GM12878 (cell line): ENCODE results near the gene RIPOR1. TPM values are rescaled to one million over a fixed set of nuclear protein-coding genes. Genes with fewer than 3 reads are reported as not detected.

Source experiments
- ATAC-seq: fragments of 200-7000 bp; cut with Tn5 transposase; 3 replicates; pipeline ENCODE4 v1.9.1; 2020; ENCODE audit warnings: mild to moderate bottlenecking, moderate library complexity
- BruUV-seq: library from RNA; stranded (reverse); fragments of 400-500 nt; replicated peaks from 2 replicates; lab custom pipeline; 2021; lab: Mats Ljungman, UMichigan
- CTCF ChIA-PET: fragments of 300-600 bp; sonication (Branson Sonifier 250); formaldehyde crosslinking; extraction: SDS; loops from one replicate; lab custom pipeline; 2021; ENCODE audit warnings: inconsistent platforms; lab: Yijun Ruan, JAX
- POLR2A ChIA-PET: fragments of 350-600 bp; formaldehyde crosslinking; extraction: SDS; loops from one replicate; lab custom pipeline; 2021; ENCODE audit warnings: inconsistent platforms; lab: Charles Lee
- RAD21 ChIA-PET: fragments of 300-600 bp; sonication (Branson Sonifier 250); formaldehyde crosslinking; loops from one replicate; lab custom pipeline; 2023; ENCODE audit warnings: antibody characterized with exemption; ENCODE audit not compliant: unreplicated experiment; lab: Charles Lee
- SMC1A ChIA-PET: fragments of 300-600 bp; sonication (Branson Sonifier 250); formaldehyde crosslinking; loops from one replicate; lab custom pipeline; 2023; ENCODE audit not compliant: unreplicated experiment, uncharacterized antibody; lab: Charles Lee
- DNase-seq: peaks from one replicate; pipeline ENCODE4 v3.0.0-alpha.2; 2011; ENCODE audit warnings: low read depth, low spot score
- FAIRE-seq: peaks from 3 replicates; lab custom pipeline; 2011; peaks lifted over from hg19 to GRCh38; lab: Jason Lieb, UNC
- H2AFZ ChIP-seq: 2 replicates; pipeline ENCODE4 v1.6.0; 2011; ENCODE audit warnings: low read depth, low read length, control low read depth; ENCODE audit not compliant: control insufficient read depth
- H3K27ac ChIP-seq: 2 replicates; pipeline ENCODE4 v1.5.1; 2011; ENCODE audit warnings: control low read depth; ENCODE audit not compliant: control insufficient read depth, insufficient read depth
- H3K27me3 ChIP-seq, 2 experiments: replicated peaks in 1 of 2; 2 replicates each; pipeline versions ENCODE4 v1.6.0 to v1.6.1; 2011; ENCODE audit warnings: low read length in 1 of 2; ENCODE audit not compliant: control insufficient read depth in 2 of 2, insufficient read depth in 2 of 2
- H3K36me3 ChIP-seq, 2 experiments: 2 replicates each; pipeline ENCODE4 v1.5.1; 2011; ENCODE audit warnings: low read length in 1 of 2; ENCODE audit not compliant: control insufficient read depth in 2 of 2, insufficient read depth in 2 of 2
- H3K4me1 ChIP-seq: 2 replicates; pipeline ENCODE4 v1.6.1; 2011; ENCODE audit warnings: mild to moderate bottlenecking, low read length, moderate library complexity, mixed read lengths; ENCODE audit not compliant: control insufficient read depth, insufficient read depth
- H3K4me2 ChIP-seq: 2 replicates; pipeline ENCODE4 v1.6.0; 2011; ENCODE audit warnings: control low read depth; ENCODE audit not compliant: control insufficient read depth, insufficient read depth
- H3K4me3 ChIP-seq: fragments of 200-600 bp; sonication (generic); 2 replicates; pipeline ENCODE4 v1.5.1; 2016
- H3K79me2 ChIP-seq: 2 replicates; pipeline ENCODE4 v1.6.0; 2011; ENCODE audit warnings: low read length; ENCODE audit not compliant: control insufficient read depth, insufficient read depth
- H3K9ac ChIP-seq: 2 replicates; pipeline ENCODE4 v1.8.0; 2011; ENCODE audit warnings: low read length, control low read depth, mixed read lengths; ENCODE audit not compliant: control insufficient read depth, insufficient read depth
- H3K9me3 ChIP-seq: replicated peaks from 3 replicates; pipeline ENCODE4 v1.5.1; 2011; ENCODE audit warnings: mild to moderate bottlenecking, low read length; ENCODE audit not compliant: control insufficient read depth, insufficient read depth
- H4K20me1 ChIP-seq: 2 replicates; pipeline ENCODE4 v1.6.0; 2011; ENCODE audit not compliant: control insufficient read depth, insufficient read depth
- ATF7 ChIP-seq: fragments of 450-650 bp; IDR thresholded peaks from 2 replicates; pipeline ENCODE4 v1.6.1; 2016; ENCODE audit warnings: low read depth, mild to moderate bottlenecking
- CEBPB ChIP-seq, 2 experiments: fragments of 150-350 bp in 1 of 2; IDR thresholded peaks; 2 replicates each; pipeline ENCODE4 v1.6.1; 2012 to 2014; ENCODE audit warnings: low read depth in 2 of 2, low read length in 2 of 2, borderline replicate concordance in 1 of 2, inconsistent platforms in 1 of 2
- HDAC2 ChIP-seq: fragments of 200-600 bp; sonication (generic); IDR thresholded peaks from 2 replicates; pipeline ENCODE4 v1.6.1; 2017
- KAT2A ChIP-seq: conservative IDR thresholded peaks from 2 replicates; pipeline ENCODE4 v1.6.1; 2011; ENCODE audit warnings: low read depth, low read length; ENCODE audit not compliant: control insufficient read depth
- LARP7 ChIP-seq: fragments of 450-650 bp; IDR thresholded peaks from 2 replicates; pipeline ENCODE4 v1.6.1; 2017; ENCODE audit warnings: mild to moderate bottlenecking
- MEF2A ChIP-seq: IDR thresholded peaks from 2 replicates; pipeline ENCODE4 v1.6.1; 2011; ENCODE audit warnings: low read depth, mild to moderate bottlenecking, low read length, moderate library complexity; ENCODE audit not compliant: insufficient read depth
- PML ChIP-seq: IDR thresholded peaks from 2 replicates; pipeline ENCODE4 v1.6.1; 2012; ENCODE audit warnings: low read length, inconsistent platforms
- POLR2AphosphoS2 ChIP-seq: IDR thresholded peaks from 2 replicates; pipeline ENCODE4 v1.6.1; 2011; ENCODE audit warnings: low read depth, mild to moderate bottlenecking, low read length, improper control_type of control experiment, moderate library complexity
- SMAD1 ChIP-seq: fragments of 450-650 bp; IDR thresholded peaks from 2 replicates; pipeline ENCODE4 v1.6.1; 2018; ENCODE audit warnings: mild to moderate bottlenecking, low read depth; ENCODE audit not compliant: partially characterized antibody
- SRF ChIP-seq, 2 experiments: IDR thresholded peaks; 2 replicates each; pipeline ENCODE4 v1.6.1; 2011; ENCODE audit warnings: low read depth in 2 of 2, low read length in 2 of 2, mild to moderate bottlenecking in 1 of 2, moderate library complexity in 1 of 2
- WRNIP1 ChIP-seq: IDR thresholded peaks from 2 replicates; pipeline ENCODE4 v1.6.1; 2011; ENCODE audit warnings: low read depth, low read length, improper control_type of control experiment, borderline replicate concordance
- ZNF207 ChIP-seq: fragments of 450-650 bp; IDR thresholded peaks from 2 replicates; pipeline ENCODE4 v1.6.1; 2014; ENCODE audit warnings: antibody characterized with exemption, mild to moderate bottlenecking, borderline replicate concordance
- WGBS: methylation state at CpG from one replicate; pipeline ENCODE4 v1.1.6; 2016; ENCODE audit warnings: low lambda C conversion rate; ENCODE audit not compliant: insufficient replicate concordance, insufficient coverage; ENCODE audit errors: missing lambda C conversion rate; 5-methylcytosine and 5-hydroxymethylcytosine counted together
- in situ Hi-C: fragments of 300-500 bp; cut with MboI; formaldehyde crosslinking; loops from 9 replicates; pipeline ENCODE4 v1.14.3; 2018; ENCODE audit warnings: mixed read lengths
- intact Hi-C: fragments of 100-400 bp; cut with micrococcal nuclease; formaldehyde crosslinking; loops from one replicate; pipeline ENCODE4 v1.14.2; 2022; ENCODE audit not compliant: unreplicated experiment
- polyA plus RNA-seq, 11 experiments: library from polyadenylated mRNA; depleted of rRNA in 4 of 11; unstranded in 6 of 11; stranded (reverse) in 5 of 11; fragments of >200 nt; fragmentation: Nextera tagmentation in 4 of 11; fragmentation: Illumina TruSeq in 1 of 11; extraction: Ambion mirVana in 4 of 11; extraction: Trizol in 1 of 11; gene quantifications; 1 replicate in 1 of 11; 2 replicates in 10 of 11; pipeline versions ENCODE4 v1.2.1 to v1.2.3, GENCODE V29; 2011 to 2016; ENCODE audit warnings: inconsistent platforms in 2 of 11, missing spikeins in 2 of 11, low read depth in 1 of 11
- total RNA-seq, 4 experiments: library from RNA; depleted of rRNA in 3 of 4; stranded (reverse); fragments of >200 nt in 3 of 4; fragmentation: Illumina TruSeq in 1 of 4; extraction: Trizol in 1 of 4; gene quantifications; 2 replicates each; pipeline versions ENCODE4 v1.2.1 to v1.2.3, GENCODE V29; 2013 to 2021
- TF ChIP-seq, protein P1 (sequence below): IDR thresholded peaks from 2 replicates; pipeline ENCODE4 v1.6.1; 2012; ENCODE audit warnings: low read length, inconsistent platforms

The RIPOR1 gene
- total and polyA plus RNA-seq, 10 of the 15 experiments (the other 5 are each of a cell fraction or from before 2014, with no cell fraction given), result 0.13 to 28.5 (median 7.0) TPM

DNA sequence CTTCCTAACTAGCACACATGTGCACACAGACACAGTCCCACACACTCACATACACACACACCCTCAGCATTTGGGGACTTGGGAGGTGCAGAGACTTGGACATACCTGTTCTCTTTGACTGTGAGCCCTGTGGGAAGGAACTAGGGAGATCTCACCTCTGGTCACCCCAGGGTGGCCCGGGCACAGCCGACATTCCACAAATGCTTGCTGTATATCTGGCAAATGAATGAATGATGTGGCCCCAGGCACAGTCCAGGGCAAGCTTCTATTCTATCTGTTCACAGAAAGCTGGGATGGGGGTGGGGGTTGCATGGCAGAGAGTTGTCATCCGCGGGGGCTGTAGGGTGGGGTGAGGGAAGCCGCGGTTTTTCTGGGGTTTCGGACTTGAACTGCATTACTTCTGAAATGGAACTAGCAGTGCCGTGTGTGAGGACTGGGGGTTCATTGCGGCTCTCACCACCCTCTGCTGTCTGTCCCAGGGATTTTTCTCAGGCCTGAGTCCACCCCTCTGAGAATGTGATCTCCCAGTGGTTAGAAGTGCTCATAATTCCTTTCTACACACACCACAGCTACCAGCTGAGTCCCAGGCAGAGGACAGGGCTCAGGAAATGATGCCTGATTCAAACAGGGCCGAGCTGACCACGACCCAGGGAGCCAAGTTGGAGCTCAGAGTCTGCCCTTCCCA, 3.3 kb upstream of the RIPOR1 start (continued):
- TF ChIP-seq ZNF207, result no peak
- no peak for TF ChIP-seq POLR2AphosphoS2
- no peak for TF ChIP-seq SMAD1
- no peak for TF ChIP-seq SRF (IDR thresholded peaks at IDR 0.05; ENCODE audit: low read depth in 2 of 2, low read length in 2 of 2)
- TF ChIP-seq CEBPB (IDR thresholded peaks at IDR 0.05; ENCODE audit: borderline replicate concordance in 1 of 2, low read depth in 2 of 2, low read length in 2 of 2), result no peak
- no peak for TF ChIP-seq PML

DNA sequence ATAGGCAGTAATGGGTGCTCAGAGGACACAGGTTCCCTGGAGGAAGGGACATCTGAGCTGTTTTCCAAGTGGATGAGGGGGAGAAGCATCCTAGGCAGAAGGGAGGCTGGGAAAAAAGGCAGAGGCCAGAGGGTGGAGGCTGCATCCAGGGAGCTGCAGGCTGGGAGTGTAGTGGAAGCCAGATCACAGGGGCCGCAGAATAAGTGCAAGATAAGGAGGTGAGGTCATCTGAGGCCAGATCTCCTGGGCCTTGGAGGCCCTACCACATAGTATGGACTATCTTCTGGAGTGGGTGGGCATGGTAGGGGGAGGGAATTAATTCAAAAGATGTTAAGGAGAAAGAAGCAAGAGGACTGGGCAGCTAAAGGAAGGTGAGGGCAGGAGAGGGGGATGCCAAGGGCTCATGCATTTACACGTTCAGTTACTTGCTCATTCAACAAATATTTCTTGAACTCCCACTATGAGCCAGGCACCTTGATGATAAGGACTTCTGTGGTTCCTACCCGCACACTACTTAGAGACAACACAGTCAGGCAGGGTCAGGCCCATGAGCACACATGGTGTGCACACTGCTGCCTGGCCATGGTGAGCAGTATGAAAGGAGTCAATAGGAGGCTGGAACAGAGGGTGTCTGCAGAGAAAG, 2.4 kb upstream of the RIPOR1 start:
- RAD21 ChIA-PET, result interaction anchor here (0.6 to 1.5 kb wide), 3 partner anchors 10 to 141 kb away, joined by 3 to 4 read pairs (median 3); no protein-coding TSS in a partner anchor
- intact Hi-C loops, result loop anchor here (10.0 kb wide), 1 partner anchor 399 kb away; no protein-coding TSS in a partner anchor
- Histone ChIP-seq H3K4me3 (no peak overlapping the region), H3K79me2 (no peaks in the 10 kb centered on the region; the same call in 1 of the 2 replicates), H3K9ac (no peak overlapping the region), H3K36me3 (no peaks in the 10 kb centered on the region), H4K20me1 (no peaks in the 10 kb centered on the region), H3K9me3 (no peaks in the 10 kb centered on the region), H3K27ac (no peak overlapping the region), H2AFZ (no peak overlapping the region), H3K27me3 (no peaks in the 10 kb centered on the region), H3K4me2 (no peak overlapping the region), H3K4me1 (peaks cover 23% of the 10 kb centered on the region)
- FAIRE-seq, result no peak
- POLR2A ChIA-PET, result interaction anchor here (0.5 kb wide), 1 partner anchor 8 kb away, joined by 4 read pairs; no protein-coding TSS in a partner anchor
- TF ChIP-seq WRNIP1 (no peak), HDAC2 (no peak), LARP7 (no peak), MEF2A (no peak), ATF7 (no peak), KAT2A (no peak)
- TF ChIP-seq, protein P1, sequence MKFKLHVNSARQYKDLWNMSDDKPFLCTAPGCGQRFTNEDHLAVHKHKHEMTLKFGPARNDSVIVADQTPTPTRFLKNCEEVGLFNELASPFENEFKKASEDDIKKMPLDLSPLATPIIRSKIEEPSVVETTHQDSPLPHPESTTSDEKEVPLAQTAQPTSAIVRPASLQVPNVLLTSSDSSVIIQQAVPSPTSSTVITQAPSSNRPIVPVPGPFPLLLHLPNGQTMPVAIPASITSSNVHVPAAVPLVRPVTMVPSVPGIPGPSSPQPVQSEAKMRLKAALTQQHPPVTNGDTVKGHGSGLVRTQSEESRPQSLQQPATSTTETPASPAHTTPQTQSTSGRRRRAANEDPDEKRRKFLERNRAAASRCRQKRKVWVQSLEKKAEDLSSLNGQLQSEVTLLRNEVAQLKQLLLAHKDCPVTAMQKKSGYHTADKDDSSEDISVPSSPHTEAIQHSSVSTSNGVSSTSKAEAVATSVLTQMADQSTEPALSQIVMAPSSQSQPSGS, result no peak
- BruUV-seq, result no TSS peak
- no peak for ATAC-seq
- SMC1A ChIA-PET, result interaction anchor here (0.7 to 2.1 kb wide), 3 partner anchors 11 to 193 kb away, joined by 3 to 4 read pairs (median 3); partner anchors contain the start of gene GFOD2
- WGBS, result 42% methylated on average over 3 of the region's 3 CpGs
- CTCF ChIA-PET, result interaction anchor here (1.0 to 2.2 kb wide), 4 partner anchors 21 to 141 kb away, joined by 3 to 10 read pairs (median 4); partner anchors contain the start of genes C16orf86 and ENKD1
- in situ Hi-C loops, result no loop called here
- no peak for DNase-seq
